HFFc6 (cell line): ENCODE data around the gene DNAJC10. TPM values are rescaled to one million over a fixed set of nuclear protein-coding genes. Genes with fewer than 3 reads are reported as not detected.
"Not testable (repeated sequence)": the region's sequence is repeated elsewhere in the genome, so short reads cannot be mapped to it uniquely, and the experiment has no call there.

Source experiments
- DNase-seq: peaks from one replicate; pipeline ENCODE4 v3.0.0-alpha.2; 2018
- H3K27ac Mint-ChIP-seq: 2 replicates; pipeline ENCODE4 v1.8.0; 2020; ENCODE audit warnings: mild to moderate bottlenecking, mixed read lengths
- H3K27me3 Mint-ChIP-seq: 2 replicates; pipeline ENCODE4 v1.8.0; 2021; ENCODE audit warnings: mild to moderate bottlenecking, moderate library complexity, mixed read lengths; ENCODE audit not compliant: insufficient read depth
- H3K36me3 Mint-ChIP-seq: 2 replicates; pipeline ENCODE4 v1.8.0; 2021; ENCODE audit warnings: low read depth, mixed read lengths
- H3K4me1 Mint-ChIP-seq: 2 replicates; pipeline ENCODE4 v1.8.0; 2020; ENCODE audit warnings: low read depth, mixed read lengths
- H3K4me3 Mint-ChIP-seq: 2 replicates; pipeline ENCODE4 v1.8.0; 2020; ENCODE audit warnings: mild to moderate bottlenecking, moderate library complexity, mixed read lengths
- H3K9me3 Mint-ChIP-seq: 2 replicates; pipeline ENCODE4 v1.8.0; 2020; ENCODE audit warnings: mild to moderate bottlenecking, mixed read lengths
- CTCF ChIP-seq: fragments of 200-600 bp; sonication (generic); IDR thresholded peaks from 2 replicates; pipeline ENCODE4 v1.5.0; 2021; ENCODE audit warnings: antibody characterized with exemption, mild to moderate bottlenecking
- total RNA-seq, 6 experiments: library from RNA; stranded (reverse); fragmentation: NEBNext Ultra II Directional; extraction: Animal tissue kit (Norgen Biotek cat#: 25700); gene quantifications; 2 replicates in 1 of 6; 3 replicates in 5 of 6; pipeline ENCODE4 v1.2.3, GENCODE V29; 2021

The DNAJC10 gene
- total RNA-seq, 6 experiments from 2014 or later: 128 to 137 (median 131) TPM

DNA sequence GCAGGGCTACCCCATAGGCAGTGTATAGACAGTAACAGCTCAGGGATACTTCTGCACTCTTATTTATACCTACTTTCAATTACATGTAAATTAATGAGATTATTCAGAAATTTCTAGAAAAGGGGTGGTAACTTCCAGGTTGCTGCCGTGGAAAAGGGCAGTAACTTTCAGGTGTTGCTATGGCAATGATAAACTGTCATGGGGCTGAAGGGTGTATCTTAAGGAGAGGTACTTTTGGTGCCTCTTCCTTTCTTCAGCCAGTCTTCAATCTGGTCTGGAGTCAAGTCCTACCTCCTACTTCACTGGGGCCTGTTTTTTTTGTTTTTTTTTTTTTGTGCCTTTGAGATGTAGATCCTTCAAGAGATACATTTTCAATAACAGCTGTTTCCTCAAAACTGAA is 35.2 kb upstream of the DNAJC10 start:
- H3K27me3 Mint-ChIP-seq: peaks cover 2% of the 10 kb centered on the region
- H3K4me1 Mint-ChIP-seq: no peaks in the 10 kb centered on the region
- H3K9me3 Mint-ChIP-seq: no peaks in the 10 kb centered on the region
- H3K4me3 Mint-ChIP-seq: no peak overlapping the region
- H3K36me3 Mint-ChIP-seq: no peaks in the 10 kb centered on the region
- no peak for DNase-seq
- H3K27ac Mint-ChIP-seq: no peak overlapping the region
- TF ChIP-seq CTCF: no peak

DNA sequence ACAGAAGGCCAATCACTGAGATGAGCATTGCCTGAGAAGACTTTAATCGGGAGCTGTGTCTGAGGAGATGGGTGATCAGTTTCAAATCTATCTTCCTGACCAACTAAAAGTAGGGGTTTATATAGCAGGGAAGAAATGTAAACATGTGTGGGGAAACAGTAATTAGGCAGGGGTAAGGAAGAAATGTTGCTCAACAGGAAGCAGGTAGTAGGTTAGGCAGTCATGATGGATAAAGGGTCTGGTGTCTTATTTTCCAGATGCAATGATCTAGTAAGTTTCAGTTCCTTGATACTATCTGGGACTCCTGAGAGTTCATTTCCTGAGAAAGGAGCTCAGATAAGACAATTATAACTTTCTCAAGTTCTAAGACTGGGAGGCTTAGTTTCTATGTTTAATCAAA is 33.8 kb upstream of the DNAJC10 start:
- Mint-ChIP-seq H3K36me3 (no peaks in the 10 kb centered on the region), H3K27me3 (peaks cover 3% of the 10 kb centered on the region), H3K4me3 (no peak overlapping the region), H3K9me3 (no peaks in the 10 kb centered on the region), H3K27ac (no peak overlapping the region), H3K4me1 (no peaks in the 10 kb centered on the region)
- TF ChIP-seq CTCF: no peak
- no peak for DNase-seq

DNA sequence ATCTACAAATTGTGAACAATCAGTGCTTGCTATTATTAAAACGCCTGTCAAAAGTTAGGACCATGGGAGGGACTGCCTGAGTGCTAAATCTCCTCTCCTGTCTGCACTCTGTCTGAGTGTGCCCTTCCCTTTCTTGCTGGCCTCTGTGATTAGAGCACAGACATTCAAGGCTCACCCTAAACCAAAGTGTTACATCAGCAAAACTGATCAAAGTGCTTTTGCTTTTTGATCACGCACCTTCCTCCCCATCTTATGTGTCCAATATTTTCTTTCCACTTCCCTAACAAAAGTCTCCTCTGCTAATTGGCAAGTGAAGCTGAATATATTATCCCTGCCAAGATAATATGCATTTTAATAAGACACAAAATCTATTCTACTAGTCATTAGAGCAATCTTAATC is 30.5 kb upstream of the DNAJC10 start:
- no peak for TF ChIP-seq CTCF

GRCh38 chr2:182686763-182687162 is 29.3 kb upstream of the DNAJC10 start:
- H3K9me3 Mint-ChIP-seq, H3K27me3 Mint-ChIP-seq, H3K27ac Mint-ChIP-seq, H3K36me3 Mint-ChIP-seq, H3K4me3 Mint-ChIP-seq, DNase-seq, H3K4me1 Mint-ChIP-seq: not testable (repeated sequence)

More for the DNA sequence above, 30.5 kb upstream of the DNAJC10 start:
- no peaks in the 10 kb centered on the region for H3K9me3 Mint-ChIP-seq
- H3K4me1 Mint-ChIP-seq: no peaks in the 10 kb centered on the region
- DNase-seq: no peak
- no peak overlapping the region for H3K27ac Mint-ChIP-seq
- no peak overlapping the region for H3K4me3 Mint-ChIP-seq
- H3K27me3 Mint-ChIP-seq: peaks cover 2% of the 10 kb centered on the region
- no peaks in the 10 kb centered on the region for H3K36me3 Mint-ChIP-seq

DNA sequence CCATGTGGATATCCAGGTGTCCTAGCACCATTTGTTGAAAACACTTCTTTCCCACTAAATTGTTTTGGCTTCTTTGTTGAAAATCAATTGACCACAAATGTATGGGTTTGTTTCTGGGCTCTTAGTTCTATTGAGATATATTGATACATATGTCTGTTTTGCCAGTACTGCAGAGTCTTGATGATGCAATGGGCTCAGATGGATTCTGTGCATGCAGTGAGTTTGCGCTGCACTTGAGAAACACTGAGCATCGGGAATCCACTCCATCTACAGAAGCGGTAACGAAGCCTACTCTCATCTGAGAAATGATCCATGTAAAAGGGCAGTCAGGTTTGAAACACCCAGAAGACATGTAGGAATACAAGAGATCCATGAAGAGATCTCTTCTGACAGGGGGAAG is 21.9 kb upstream of the DNAJC10 start:
- Mint-ChIP-seq H3K4me3 (no peak overlapping the region), H3K4me1 (no peaks in the 10 kb centered on the region), H3K27ac (no peak overlapping the region), H3K9me3 (no peaks in the 10 kb centered on the region), H3K27me3 (peaks cover 13% of the 10 kb centered on the region), H3K36me3 (no peaks in the 10 kb centered on the region)
- no peak for DNase-seq
- no peak for TF ChIP-seq CTCF

- peaks cover 13% of the 10 kb centered on the region for H3K27me3 Mint-ChIP-seq
- no peaks in the 10 kb centered on the region for H3K9me3 Mint-ChIP-seq
- no peak for DNase-seq
- H3K36me3 Mint-ChIP-seq: no peaks in the 10 kb centered on the region
- no peak overlapping the region for H3K4me3 Mint-ChIP-seq
- no peak overlapping the region for H3K27ac Mint-ChIP-seq
- TF ChIP-seq CTCF: no peak
- no peaks in the 10 kb centered on the region for H3K4me1 Mint-ChIP-seq
Observed at GRCh38 chr2:182695776-182696175, 20.3 kb upstream of the DNAJC10 start.
